B cell (primary cell): ENCODE results near the gene THRB. TPM values are rescaled to one million over a fixed set of nuclear protein-coding genes. Genes with fewer than 3 reads are reported as not detected.

Experiments
- ATAC-seq: fragments of 200-7000 bp; cut with Tn5 transposase; one replicate; pipeline ENCODE4 v1.10.0; 2021; ENCODE audit warnings: low read depth, mild to moderate bottlenecking, moderate number of reproducible peaks, moderate library complexity
- CTCF ChIA-PET: fragments of 350-600 bp; sonication (Branson Sonifier 250); formaldehyde crosslinking; loops from one replicate; lab custom pipeline; 2021; ENCODE audit warnings: antibody characterized with exemption, inconsistent platforms; lab: Charles Lee
- POLR2A ChIA-PET: fragments of 350-600 bp; sonication (Branson Sonifier 250); formaldehyde crosslinking; loops from one replicate; lab custom pipeline; 2021; ENCODE audit warnings: antibody characterized with exemption; lab: Charles Lee
- DNase-seq: peaks from one replicate; pipeline ENCODE4 v3.0.0; 2013
- H2AFZ ChIP-seq: 2 replicates; pipeline ENCODE4 v1.6.1; 2012; ENCODE audit warnings: mild to moderate bottlenecking, low read depth, low read length; ENCODE audit not compliant: insufficient read depth, poor library complexity, severe bottlenecking
- H3K27ac ChIP-seq, 2 donors: 1 replicate in 1 of 2; 2 replicates in 1 of 2; pipeline ENCODE4 v1.5.1; 2012 to 2013; ENCODE audit warnings: low read length in 2 of 2, mild to moderate bottlenecking in 2 of 2, moderate library complexity in 1 of 2
- H3K27me3 ChIP-seq, 4 experiments: fragments of 200-600 bp in 1 of 4; sonication (generic) in 1 of 4; replicated peaks in 1 of 4; 1 replicate in 2 of 4; 2 replicates in 2 of 4; pipeline versions ENCODE4 v1.6.1 to v1.7.0; 2013 to 2016; ENCODE audit warnings: low read length in 3 of 4, mild to moderate bottlenecking in 2 of 4, mixed read lengths in 1 of 4, moderate library complexity in 1 of 4; ENCODE audit not compliant: insufficient read depth in 4 of 4, control insufficient read depth in 3 of 4; ENCODE audit errors: control extremely low read depth in 1 of 4
- H3K36me3 ChIP-seq, 2 experiments: replicated peaks in 1 of 2; 1 replicate in 1 of 2; 2 replicates in 1 of 2; pipeline versions ENCODE4 v1.6.1 to v1.7.1; 2013; ENCODE audit warnings: low read length in 1 of 2; ENCODE audit not compliant: insufficient read depth in 2 of 2, control insufficient read depth in 1 of 2; ENCODE audit errors: control extremely low read depth in 1 of 2, extremely low read depth in 1 of 2
- H3K4me1 ChIP-seq, 2 donors: fragments of 200-600 bp in 1 of 2; sonication (generic) in 1 of 2; 1 replicate in 1 of 2; 2 replicates in 1 of 2; pipeline versions ENCODE4 v1.5.1 to v1.6.1; 2013 to 2017; ENCODE audit warnings: low read length in 2 of 2; ENCODE audit not compliant: control insufficient read depth in 2 of 2, insufficient read depth in 2 of 2
- H3K4me2 ChIP-seq: replicated peaks from 2 replicates; pipeline ENCODE3; 2012; ENCODE audit warnings: mild to moderate bottlenecking, low read depth, low read length; ENCODE audit not compliant: poor library complexity, severe bottlenecking
- H3K4me3 ChIP-seq, 5 experiments: fragments of 200-600 bp in 1 of 5; sonication (generic) in 1 of 5; 1 replicate in 3 of 5; 2 replicates in 2 of 5; pipeline versions ENCODE4 v1.5.1 to v1.7.0; 2011 to 2016; ENCODE audit warnings: low read length in 4 of 5, mild to moderate bottlenecking in 4 of 5, low read depth in 2 of 5, control low read depth in 1 of 5, moderate library complexity in 1 of 5; ENCODE audit not compliant: insufficient read depth in 1 of 5; ENCODE audit errors: control extremely low read depth in 1 of 5, extremely low read depth in 1 of 5
- H3K79me2 ChIP-seq: fragments of 200-600 bp; sonication (generic); one replicate; pipeline ENCODE4 v1.6.0; 2016; ENCODE audit warnings: low read length; ENCODE audit not compliant: control insufficient read depth, insufficient read depth
- H3K9ac ChIP-seq: fragments of 200-600 bp; sonication (generic); 2 replicates; pipeline ENCODE4 v1.6.1; 2017; ENCODE audit warnings: mild to moderate bottlenecking, low read length, moderate library complexity
- H3K9me3 ChIP-seq, 3 donors: one replicate each; pipeline versions ENCODE4 v1.6.1 to v1.7.1; 2013; ENCODE audit warnings: low read length in 2 of 3; ENCODE audit not compliant: control insufficient read depth in 2 of 3, insufficient read depth in 1 of 3; ENCODE audit errors: control extremely low read depth in 1 of 3
- H4K20me1 ChIP-seq: 2 replicates; pipeline ENCODE4 v1.6.0; 2012; ENCODE audit warnings: mild to moderate bottlenecking, low read length; ENCODE audit not compliant: insufficient read depth, control insufficient read depth, poor library complexity, severe bottlenecking
- H3K27ac Mint-ChIP-seq: one replicate; pipeline ENCODE4 v1.8.0; 2021; ENCODE audit warnings: mixed read lengths
- H3K27me3 Mint-ChIP-seq: one replicate; pipeline ENCODE4 v1.8.0; 2021; ENCODE audit warnings: mixed read lengths
- H3K4me1 Mint-ChIP-seq: one replicate; pipeline ENCODE4 v1.8.0; 2021; ENCODE audit warnings: mixed read lengths
- H3K4me3 Mint-ChIP-seq: one replicate; pipeline ENCODE4 v1.8.0; 2021; ENCODE audit warnings: mixed read lengths
- H3K9me3 Mint-ChIP-seq: one replicate; pipeline ENCODE4 v1.8.0; 2022; ENCODE audit warnings: mixed read lengths; ENCODE audit not compliant: insufficient read depth
- CTCF ChIP-seq: fragments of 200-600 bp; IDR thresholded peaks from one replicate; pipeline ENCODE4 v1.8.0; 2022; ENCODE audit warnings: antibody characterized with exemption, mild to moderate bottlenecking
- EZH2 ChIP-seq: IDR thresholded peaks from 2 replicates; pipeline ENCODE4 v1.6.1; 2012; ENCODE audit warnings: borderline replicate concordance, low read depth, mild to moderate bottlenecking, moderate library complexity, low read length; ENCODE audit not compliant: insufficient read depth, poor library complexity, severe bottlenecking
- WGBS: methylation state at CpG from one replicate; pipeline ENCODE4 v1.1.5; 2013; ENCODE audit warnings: missing lambda C conversion rate; ENCODE audit not compliant: insufficient coverage; 5-methylcytosine and 5-hydroxymethylcytosine counted together
- intact Hi-C: fragments of 100-400 bp; cut with micrococcal nuclease; formaldehyde crosslinking; loops from one replicate; pipeline ENCODE4 v1.10.0; 2022
- polyA plus RNA-seq: library from polyadenylated mRNA; depleted of rRNA; stranded (reverse); fragments of >200 nt; gene quantifications from 2 replicates; pipeline ENCODE4 v1.2.3, GENCODE V29; 2012
- total RNA-seq, 2 donors: library from RNA; stranded (reverse); fragments of 120-200 nt in 1 of 2; gene quantifications; 1 replicate in 1 of 2; 2 replicates in 1 of 2; pipeline versions ENCODE4 v1.2.3 to v1.2.4, GENCODE V29; 2013 to 2022

The THRB gene
- total and polyA plus RNA-seq, 2 donors (not counting 1 experiment from before 2014, with no cell fraction given), result 0.86 to 1.8 TPM

- no peaks in the 10 kb centered on the region for H3K79me2 ChIP-seq
- no peaks in the 10 kb centered on the region for H3K9me3 ChIP-seq
- no peak overlapping the region for H3K4me2 ChIP-seq
- no peak overlapping the region for H3K27ac ChIP-seq
- WGBS, result 100% methylated on average over 1 of the region's 5 CpGs
- Mint-ChIP-seq H3K27me3 (no peaks in the 10 kb centered on the region), H3K4me1 (no peaks in the 10 kb centered on the region), H3K9me3 (peaks cover 2% of the 10 kb centered on the region), H3K27ac (no peak overlapping the region), H3K4me3 (no peak overlapping the region)
- TF ChIP-seq CTCF, result no peak
- no peaks in the 10 kb centered on the region for H4K20me1 ChIP-seq
- CTCF ChIA-PET, result no interaction called here
- H2AFZ ChIP-seq, result no peak overlapping the region
- no peak for ATAC-seq
- H3K4me3 ChIP-seq, result no peak overlapping the region
- intact Hi-C loops, result no loop called here
- H3K27me3 ChIP-seq, result no peaks in the 10 kb centered on the region
- POLR2A ChIA-PET, result no interaction called here
- H3K36me3 ChIP-seq, result no peaks in the 10 kb centered on the region
- H3K9ac ChIP-seq, result no peak overlapping the region
- no peaks in the 10 kb centered on the region for H3K4me1 ChIP-seq
- no peak for DNase-seq
Observed at GRCh38 chr3:24296441-24297205, 198.0 kb downstream of the THRB start.

DNA sequence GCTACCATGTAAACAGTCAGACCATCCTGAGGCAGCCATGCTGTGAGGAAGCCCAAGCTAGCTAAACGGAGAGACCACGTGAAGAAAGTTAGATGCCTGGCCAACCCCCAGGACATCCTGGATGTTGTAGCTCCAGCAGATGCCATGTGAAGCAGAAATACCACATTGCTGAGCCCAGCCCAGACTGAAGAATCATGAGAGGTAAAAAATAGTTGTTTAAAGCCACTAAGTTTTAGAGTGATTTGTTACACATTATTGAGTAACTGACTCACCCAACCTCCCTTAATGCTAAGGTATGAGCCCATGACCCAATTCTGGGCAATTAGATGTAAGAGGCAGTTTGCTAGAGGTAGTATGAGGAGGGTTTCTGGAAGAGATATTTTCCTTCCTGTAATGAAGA lies 200.5 kb downstream of the THRB start:
- no peaks in the 10 kb centered on the region for H3K27me3 Mint-ChIP-seq
- intact Hi-C loops, result no loop called here
- POLR2A ChIA-PET, result interaction anchor here (0.7 kb wide), 1 partner anchor 46 kb away, joined by 3 read pairs; no protein-coding TSS in a partner anchor
- Histone ChIP-seq H3K4me2 (no peak overlapping the region), H3K9me3 (no peaks in the 10 kb centered on the region), H3K27ac (no peak overlapping the region), H3K36me3 (no peaks in the 10 kb centered on the region), H3K4me3 (no peak overlapping the region), H3K4me1 (no peaks in the 10 kb centered on the region), H3K9ac (no peak overlapping the region), H3K27me3 (no peaks in the 10 kb centered on the region), H4K20me1 (no peaks in the 10 kb centered on the region), H3K79me2 (no peaks in the 10 kb centered on the region), H2AFZ (no peak overlapping the region)
- CTCF ChIA-PET, result no interaction called here
- DNase-seq (no peak), ATAC-seq (no peak)
- peaks cover 2% of the 10 kb centered on the region for H3K9me3 Mint-ChIP-seq
- TF ChIP-seq EZH2 (no peak), CTCF (no peak)
- 96% methylated on average over 2 of the region's 2 CpGs for WGBS
- no peaks in the 10 kb centered on the region for H3K4me1 Mint-ChIP-seq
- no peak overlapping the region for H3K27ac Mint-ChIP-seq
- no peak overlapping the region for H3K4me3 Mint-ChIP-seq
